ENCODE measurements around the gene ZNF878. TPM values are rescaled to one million over a fixed set of nuclear protein-coding genes. Genes with fewer than 3 reads are reported as not detected.

ZNF878 gene
- polyA plus RNA-seq, 3 donors, result 1.1 to 3.1 (median 2.4) TPM

DNA sequence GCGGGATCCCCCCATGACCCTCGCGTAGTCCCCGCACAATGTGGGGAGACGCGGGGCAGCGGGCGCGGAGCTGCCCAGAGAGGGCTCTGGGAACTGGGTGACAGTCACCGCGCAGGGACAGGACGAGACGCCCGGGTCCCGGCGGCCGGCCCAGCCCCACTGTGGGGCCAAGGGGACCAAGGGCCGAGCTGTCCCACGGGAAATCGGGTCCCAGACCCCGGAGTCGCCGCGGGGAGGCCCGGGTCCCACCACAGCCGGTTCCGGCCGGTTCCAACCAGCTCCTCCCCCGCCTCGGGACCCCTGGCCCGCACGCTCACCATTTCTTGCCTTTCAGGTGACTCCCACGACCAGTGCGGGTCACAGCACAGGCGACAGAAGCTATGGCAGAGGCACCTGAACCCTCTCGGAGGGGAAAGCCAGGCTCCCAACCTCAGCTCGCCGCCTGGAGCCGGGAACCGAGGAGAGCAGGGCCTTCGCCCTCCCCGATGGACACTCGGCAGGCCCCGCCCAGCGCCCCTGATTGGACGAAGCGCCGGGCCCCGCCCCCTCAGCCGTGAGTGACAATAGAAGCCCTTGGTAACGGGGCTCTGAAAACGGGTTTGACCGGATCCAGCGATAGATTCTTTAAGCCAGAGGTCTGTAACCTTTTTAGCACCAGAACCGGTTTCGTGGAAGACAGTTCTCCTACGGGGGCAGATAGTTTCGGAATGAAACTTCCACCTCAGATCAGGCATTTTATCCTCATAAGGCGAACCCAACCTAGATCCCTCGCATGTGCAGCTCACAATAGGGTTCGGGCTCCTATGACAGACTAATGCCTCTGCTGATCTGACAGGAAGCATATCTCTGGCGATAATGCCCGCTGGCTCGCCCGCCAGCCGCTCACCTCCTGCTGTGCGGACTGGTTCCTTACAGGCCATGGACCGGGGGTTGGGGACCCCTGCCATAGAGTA is 17.3 kb downstream of the ZNF878 start, which contains the start of gene ZNF433:
ZNF433 (minus strand) TSS at position 460 of the 953 bp plus-strand sequence; CDS start at position 320, 140 bp downstream.
- peak; percentile 94 for DNase-seq

DNA sequence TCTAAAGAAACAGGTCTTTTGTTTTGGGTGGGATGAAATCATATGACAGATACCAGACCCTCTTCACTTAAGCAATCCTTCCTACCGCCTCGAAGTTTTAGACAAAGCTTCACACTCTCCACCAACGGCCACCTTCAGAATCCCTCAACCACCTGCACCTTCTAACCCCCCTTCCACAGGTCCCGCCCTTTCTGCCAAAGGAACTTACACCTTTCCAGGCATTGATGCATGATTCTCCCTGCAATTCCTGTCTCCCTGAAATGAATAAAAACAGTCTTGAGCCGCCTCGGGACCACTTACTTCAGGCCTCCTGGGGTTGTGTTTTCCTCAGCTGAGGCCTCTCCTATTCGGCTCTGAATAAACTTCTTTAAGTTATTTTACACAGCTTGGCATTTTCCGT is 18.1 kb downstream of the ZNF878 start:
- no peak for DNase-seq

DNA sequence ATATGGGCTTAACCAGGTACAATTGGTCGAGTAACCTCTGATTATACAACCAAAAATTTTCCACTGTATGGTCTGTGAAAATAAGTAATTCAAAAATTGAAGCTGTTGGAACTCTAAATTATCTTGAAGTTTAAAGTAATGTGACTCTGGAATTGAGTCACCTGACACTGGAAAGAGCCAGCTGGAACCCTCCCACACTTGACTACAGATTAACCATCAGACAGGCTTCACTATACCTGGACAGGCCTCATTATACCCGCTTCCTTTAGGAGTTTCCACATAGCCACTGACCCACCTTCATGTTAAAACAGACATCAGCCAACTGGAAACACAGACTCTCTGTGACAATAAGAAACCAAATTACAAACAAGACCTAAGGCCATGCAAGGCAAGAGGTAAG is 18.6 kb downstream of the ZNF878 start:
- DNase-seq, result peak; percentile 47

DNA sequence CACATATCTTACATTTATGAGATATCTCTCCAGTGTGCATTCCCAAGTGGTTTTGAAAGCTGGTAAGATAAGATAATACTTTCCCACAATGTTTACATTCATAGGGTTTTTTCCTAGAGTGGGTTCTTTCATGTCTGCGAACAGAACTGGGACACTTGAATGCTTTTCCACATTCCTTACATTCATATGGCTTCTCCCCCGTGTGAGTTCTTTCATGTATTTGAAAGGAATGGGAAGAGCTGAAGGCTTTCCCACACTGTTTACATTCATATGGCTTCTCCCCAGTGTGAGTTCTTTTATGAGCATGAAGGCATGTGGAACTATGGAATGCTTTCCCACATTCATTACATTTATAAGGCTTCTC is 37.0 kb downstream of the ZNF878 start:
- DNase-seq, result no peak

GRCh38 chr19:12015015-12015752 is 37.6 kb downstream of the ZNF878 start:
- no peak for DNase-seq

GRCh38 chr19:12000152-12000981 is 52.4 kb downstream of the ZNF878 start:
- no peak for DNase-seq

DNA sequence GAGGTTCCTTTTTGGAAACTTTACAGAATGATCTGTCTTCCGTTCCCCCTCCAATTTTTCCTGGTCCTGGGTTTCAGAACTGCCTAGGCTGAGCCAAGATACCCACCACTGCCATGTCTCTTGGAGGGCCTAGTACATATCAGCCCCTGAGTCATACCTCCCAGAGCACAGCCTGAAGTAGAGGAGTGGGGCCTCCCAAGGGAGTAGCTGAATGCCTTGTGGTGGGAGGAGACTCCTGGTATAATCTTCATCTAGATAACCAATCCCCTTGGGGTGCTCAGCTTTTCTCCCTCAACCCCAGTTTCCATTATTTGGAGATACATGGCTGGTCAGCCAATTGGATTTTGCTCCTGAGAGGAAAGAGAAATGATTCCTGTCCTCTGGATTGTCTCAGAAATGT is 57.6 kb downstream of the ZNF878 start:
- DNase-seq, result no peak

Other genes starting within 250 kb of the ZNF878 start
- 10 to 100 TPM; 11.6 to 25.8 (median 20.8) TPM for gene ZNF440, start 238.7 kb downstream of the ZNF878 start, polyA plus RNA-seq (ENCODE audit: insufficient read length in 3 of 3)
- gene ZNF439, start 204.2 kb downstream of the ZNF878 start, polyA plus RNA-seq (ENCODE audit: insufficient read length in 3 of 3), result 10 to 100 TPM; 16.9 to 29.9 (median 25.6) TPM
- 10 to 100 TPM; 14.0 to 29.8 (median 24.9) TPM for gene ZNF69, start 165.2 kb downstream of the ZNF878 start, polyA plus RNA-seq (ENCODE audit: insufficient read length in 3 of 3)
- 10 to 100 TPM; 13.1 to 26.0 (median 21.1) TPM for gene ZNF700, start 127.9 kb downstream of the ZNF878 start, polyA plus RNA-seq (ENCODE audit: insufficient read length in 3 of 3)
- 10 to 100 TPM in 2 of 3 donors, 1 to 10 TPM in 1; 6.4 to 11.2 (median 10.8) TPM for gene ZNF763, start 87.9 kb downstream of the ZNF878 start, polyA plus RNA-seq (ENCODE audit: insufficient read length in 3 of 3)
- 10 to 100 TPM; 14.2 to 24.8 (median 17.7) TPM for gene ZNF433, start 17.3 kb downstream of the ZNF878 start, polyA plus RNA-seq (ENCODE audit: insufficient read length in 3 of 3)
- gene ZNF844, start 11.8 kb upstream of the ZNF878 start, polyA plus RNA-seq (ENCODE audit: insufficient read length in 3 of 3), result 10 to 100 TPM; 25.1 to 32.8 (median 26.5) TPM
- 10 to 100 TPM in 1 of 3 donors, 1 to 10 TPM in 2; 6.1 to 10.7 (median 7.8) TPM for gene ZNF20, start 87.4 kb upstream of the ZNF878 start, polyA plus RNA-seq (ENCODE audit: insufficient read length in 3 of 3)
- 10 to 100 TPM; 13.3 to 18.6 (median 14.4) TPM for gene ZNF625, start 103.8 kb upstream of the ZNF878 start, polyA plus RNA-seq (ENCODE audit: insufficient read length in 3 of 3)
- 10 to 100 TPM; 13.5 to 19.5 (median 17.1) TPM for gene ZNF136, start 110.1 kb upstream of the ZNF878 start, polyA plus RNA-seq (ENCODE audit: insufficient read length in 3 of 3)
- 10 to 100 TPM; 43.6 to 70.9 (median 54.3) TPM for gene ZNF44, start 241.9 kb upstream of the ZNF878 start, polyA plus RNA-seq (ENCODE audit: insufficient read length in 3 of 3)

All from renal pelvis (tissue), 4 donors.